22Rv1 (cell line): ENCODE measurements around the gene LONRF2.

ENCODE experiments used
- H3K27ac ChIP-seq: fragments of 450-650 bp; 2 replicates; pipeline ENCODE4 v1.5.1; 2017
- CTCF ChIP-seq: fragments of 450-650 bp; IDR thresholded peaks from 2 replicates; pipeline ENCODE4 v1.5.1; 2017; ENCODE audit warnings: mild to moderate bottlenecking
- ZFX ChIP-seq: fragments of 450-650 bp; IDR thresholded peaks from 2 replicates; pipeline ENCODE4 v1.6.1; 2017; ENCODE audit warnings: antibody characterized with exemption, borderline replicate concordance

Gene LONRF2

GRCh38 chr2:100239486-100240210 lies 82.7 kb downstream of the LONRF2 start:
- no peak for TF ChIP-seq CTCF
- no peak for TF ChIP-seq ZFX
- no peak overlapping the region for H3K27ac ChIP-seq

- H3K27ac ChIP-seq, result no peak overlapping the region
- no peak for TF ChIP-seq CTCF
- TF ChIP-seq ZFX, result no peak
Observed at GRCh38 chr2:100238471-100238870, 83.8 kb downstream of the LONRF2 start.

GRCh38 chr2:100237770-100238169 lies 84.5 kb downstream of the LONRF2 start:
- no peak overlapping the region for H3K27ac ChIP-seq
- TF ChIP-seq ZFX (no peak), CTCF (no peak)

GRCh38 chr2:100237163-100237562 lies 85.1 kb downstream of the LONRF2 start:
- no peak for TF ChIP-seq CTCF
- no peak for TF ChIP-seq ZFX
- no peak overlapping the region for H3K27ac ChIP-seq

- no peak for TF ChIP-seq CTCF
- TF ChIP-seq ZFX, result no peak
- H3K27ac ChIP-seq, result no peak overlapping the region
Observed at GRCh38 chr2:100236166-100236565, 86.1 kb downstream of the LONRF2 start.

GRCh38 chr2:100235581-100235980 lies 86.7 kb downstream of the LONRF2 start:
- TF ChIP-seq ZFX (no peak), CTCF (no peak)
- no peak overlapping the region for H3K27ac ChIP-seq

GRCh38 chr2:100235098-100235497 lies 87.2 kb downstream of the LONRF2 start:
- TF ChIP-seq ZFX (no peak), CTCF (no peak)
- H3K27ac ChIP-seq, result no peak overlapping the region
